DMS53 treated with DMSO at 0.1 percent for 48 hours (cell line): ENCODE data around the gene CGNL1.

Source experiments
- DNase-seq: peaks from one replicate; lab custom pipeline; 2025; ENCODE audit not compliant: unreplicated experiment; lab: John Stamatoyannopoulos, UW

The CGNL1 gene

GRCh38 chr15:57384024-57384423, 7.7 kb downstream of the CGNL1 start:
- DNase-seq = no peak

- DNase-seq = no peak
Observed at GRCh38 chr15:57384816-57385215, 8.5 kb downstream of the CGNL1 start.

- DNase-seq = no peak
Observed at GRCh38 chr15:57385923-57386390, 9.7 kb downstream of the CGNL1 start.

GRCh38 chr15:57386976-57387375, 10.7 kb downstream of the CGNL1 start:
- no peak for DNase-seq

GRCh38 chr15:57387564-57388076, 11.3 kb downstream of the CGNL1 start:
- DNase-seq = no peak

- DNase-seq = no peak
Observed at GRCh38 chr15:57388464-57388863, 12.2 kb downstream of the CGNL1 start.

GRCh38 chr15:57389991-57390390, 13.7 kb downstream of the CGNL1 start:
- DNase-seq = no peak

GRCh38 chr15:57390583-57390982, 14.3 kb downstream of the CGNL1 start:
- no peak for DNase-seq

- no peak for DNase-seq
Observed at GRCh38 chr15:57391537-57391936, 15.2 kb downstream of the CGNL1 start.

- no peak for DNase-seq
Observed at GRCh38 chr15:57393061-57393460, 16.8 kb downstream of the CGNL1 start.

- DNase-seq = no peak
Observed at GRCh38 chr15:57395292-57395691, 19.0 kb downstream of the CGNL1 start.

GRCh38 chr15:57398336-57398735, 22.0 kb downstream of the CGNL1 start:
- DNase-seq = no peak

GRCh38 chr15:57401546-57401945, 25.2 kb downstream of the CGNL1 start:
- DNase-seq = no peak

- no peak for DNase-seq
Observed at GRCh38 chr15:57403017-57403416, 26.7 kb downstream of the CGNL1 start.

- DNase-seq = no peak
Observed at GRCh38 chr15:57403566-57404325, 27.4 kb downstream of the CGNL1 start.

GRCh38 chr15:57405133-57405532, 28.8 kb downstream of the CGNL1 start:
- DNase-seq = no peak

GRCh38 chr15:57406062-57406772, 29.9 kb downstream of the CGNL1 start:
- no peak for DNase-seq

GRCh38 chr15:57410373-57410772, 34.1 kb downstream of the CGNL1 start:
- no peak for DNase-seq

- DNase-seq = no peak
Observed at GRCh38 chr15:57411945-57412768, 35.9 kb downstream of the CGNL1 start.

- DNase-seq = no peak
Observed at GRCh38 chr15:57415602-57416001, 39.3 kb downstream of the CGNL1 start.

- no peak for DNase-seq
Observed at GRCh38 chr15:57418635-57419034, 42.3 kb downstream of the CGNL1 start.
